NCI-H345 treated with DMSO at 0.1 percent for 48 hours (cell line): ENCODE results near the gene SCRN3.
"Not testable (repeated sequence)": the region's sequence is repeated elsewhere in the genome, so short reads cannot be mapped to it uniquely, and the experiment has no call there.

Experiments used
- DNase-seq: peaks from one replicate; lab custom pipeline; 2025; ENCODE audit not compliant: unreplicated experiment; lab: John Stamatoyannopoulos, UW

SCRN3 gene, protein sequence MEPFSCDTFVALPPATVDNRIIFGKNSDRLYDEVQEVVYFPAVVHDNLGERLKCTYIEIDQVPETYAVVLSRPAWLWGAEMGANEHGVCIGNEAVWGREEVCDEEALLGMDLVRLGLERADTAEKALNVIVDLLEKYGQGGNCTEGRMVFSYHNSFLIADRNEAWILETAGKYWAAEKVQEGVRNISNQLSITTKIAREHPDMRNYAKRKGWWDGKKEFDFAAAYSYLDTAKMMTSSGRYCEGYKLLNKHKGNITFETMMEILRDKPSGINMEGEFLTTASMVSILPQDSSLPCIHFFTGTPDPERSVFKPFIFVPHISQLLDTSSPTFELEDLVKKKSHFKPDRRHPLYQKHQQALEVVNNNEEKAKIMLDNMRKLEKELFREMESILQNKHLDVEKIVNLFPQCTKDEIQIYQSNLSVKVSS

DNA sequence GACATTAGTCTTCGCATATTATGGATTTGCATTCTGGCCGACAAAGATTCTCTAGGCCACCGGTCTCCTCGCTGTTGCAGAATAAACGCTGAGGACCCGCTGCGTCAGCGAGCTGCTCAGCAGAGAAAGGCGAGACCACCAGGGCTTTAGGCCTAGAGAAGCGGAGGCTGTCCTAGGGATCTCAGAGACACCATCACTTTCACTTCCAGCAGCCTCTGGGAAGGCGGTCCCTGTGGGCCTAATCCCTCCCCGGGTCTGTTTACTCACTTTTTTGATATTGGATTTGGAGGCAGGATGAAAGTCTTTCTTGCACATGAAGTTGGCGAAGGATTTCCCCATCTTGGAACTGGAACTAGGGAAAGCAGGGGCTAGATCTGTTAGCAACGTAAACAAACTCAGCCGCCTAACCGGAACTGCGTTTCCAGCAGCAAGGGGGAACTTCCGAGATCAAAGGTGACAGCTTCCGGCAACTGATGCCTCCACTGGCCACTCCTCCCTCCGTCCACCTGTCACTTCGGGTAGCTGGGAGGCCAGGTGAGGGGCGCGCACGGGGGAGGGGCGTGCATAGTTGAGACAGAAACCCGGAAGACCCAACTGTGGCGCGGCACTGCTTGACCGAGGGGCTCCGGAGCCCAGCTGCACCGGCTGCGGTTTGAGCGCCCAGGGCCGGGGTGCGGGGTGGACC lies at the start of gene SCRN3:
Gene SCRN3, plus strand, starts transcription at position 447 of the 685 bp plus-strand sequence. CDS start 2,554 bp downstream, outside the sequence.
- DNase-seq: peak; percentile 79

DNA sequence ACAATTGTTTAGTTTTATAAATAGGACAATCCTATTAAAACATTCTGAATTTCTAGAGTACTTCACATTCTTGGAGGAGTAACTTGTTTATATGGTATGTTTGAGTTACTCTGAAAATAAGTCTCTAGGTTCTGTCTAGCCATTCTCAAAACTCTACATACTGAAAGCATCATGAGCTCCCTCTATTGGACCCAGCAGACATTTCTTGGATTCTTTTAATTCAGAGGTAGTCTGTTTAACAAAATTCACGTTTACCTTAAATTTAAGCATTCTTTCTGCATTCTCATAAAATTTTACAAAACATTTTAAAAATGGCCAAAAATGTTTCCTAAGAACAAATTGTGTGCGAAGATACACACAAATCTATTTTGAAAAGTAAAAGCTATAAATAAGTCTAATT lies 45.5 kb upstream of the SCRN3 start:
- no peak for DNase-seq

DNA sequence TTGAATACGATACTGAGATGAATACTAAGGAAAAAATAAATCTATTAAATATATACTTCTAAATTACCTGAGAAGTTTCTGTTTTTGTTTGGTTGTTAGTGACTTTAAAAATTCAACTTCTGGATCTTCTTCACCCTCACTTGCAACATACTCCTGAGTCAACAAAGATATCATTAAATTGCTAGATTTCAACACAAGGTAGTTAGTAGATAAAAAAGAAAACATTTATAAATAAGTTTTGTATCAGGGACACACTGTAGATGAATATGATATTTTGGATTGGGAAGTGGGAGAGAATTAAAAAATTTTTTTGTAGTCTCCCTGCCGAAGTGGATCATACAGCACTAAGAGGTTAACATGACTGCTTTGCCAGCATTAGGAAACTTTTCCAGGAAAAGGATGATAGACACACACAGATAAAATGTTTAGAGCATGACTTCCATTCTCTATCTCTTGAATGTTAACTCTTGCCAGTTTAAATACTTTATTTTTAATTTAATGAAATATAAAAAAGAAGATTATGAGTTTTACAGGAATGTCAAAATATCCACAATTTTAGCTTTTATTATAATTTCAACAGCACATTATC lies 44.8 kb upstream of the SCRN3 start:
- no peak for DNase-seq

DNA sequence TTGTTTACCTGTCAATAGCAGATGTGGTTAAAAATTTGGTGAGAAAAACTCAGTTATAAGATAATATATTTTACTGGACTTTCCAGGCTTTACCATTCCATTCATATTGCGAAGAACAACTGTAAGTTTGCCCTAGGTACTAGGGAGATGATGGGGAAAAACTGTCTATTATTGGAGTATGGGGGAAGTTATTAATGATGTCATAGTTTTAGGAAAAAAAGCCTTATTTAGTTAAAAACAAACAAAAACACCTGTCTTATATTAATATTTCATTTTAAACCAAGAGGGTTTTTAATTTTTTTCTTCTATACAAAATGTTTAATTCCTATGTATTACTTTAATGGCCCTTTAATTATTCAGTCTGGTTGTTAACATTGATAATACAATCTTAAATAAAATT lies 42.5 kb upstream of the SCRN3 start:
- DNase-seq: no peak

DNA sequence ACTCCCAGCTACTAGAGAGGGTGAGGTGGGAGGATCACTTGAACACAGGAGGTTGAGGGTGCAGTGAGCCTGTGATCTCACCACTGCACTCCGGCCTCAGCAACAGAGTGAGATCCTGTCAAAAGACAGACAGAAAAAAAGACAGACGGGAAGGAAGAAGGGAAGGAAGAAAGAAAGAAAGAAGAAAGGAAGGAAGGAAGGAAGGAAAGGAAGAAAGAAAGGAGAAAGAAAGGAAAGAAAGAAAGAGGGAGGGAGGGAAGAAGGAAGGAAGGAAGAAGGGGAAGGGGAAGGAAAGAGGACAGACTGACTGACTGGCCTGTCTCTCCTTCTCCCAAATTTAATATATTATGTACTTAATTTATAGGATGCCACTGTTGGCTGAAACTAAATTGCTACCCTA lies 39.2 kb upstream of the SCRN3 start:
- DNase-seq: no peak

DNA sequence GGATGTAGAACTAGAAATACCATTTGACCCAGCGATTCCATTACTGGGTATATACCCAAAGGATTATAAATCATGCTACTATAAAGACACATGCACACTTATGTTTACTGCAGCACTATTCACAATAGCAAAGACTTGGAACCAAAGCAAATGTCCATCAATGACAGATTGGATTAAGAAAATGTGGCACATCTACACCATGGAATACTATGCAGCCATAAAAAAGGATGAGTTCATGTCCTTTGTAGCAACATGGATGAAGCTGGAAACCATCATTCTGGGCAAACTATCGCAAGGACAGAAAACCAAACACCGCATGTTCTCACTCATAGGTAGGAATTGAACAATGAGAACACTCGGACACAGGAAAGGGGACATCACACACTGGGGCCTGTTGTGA lies 35.9 kb upstream of the SCRN3 start:
- DNase-seq: not testable (repeated sequence)

DNA sequence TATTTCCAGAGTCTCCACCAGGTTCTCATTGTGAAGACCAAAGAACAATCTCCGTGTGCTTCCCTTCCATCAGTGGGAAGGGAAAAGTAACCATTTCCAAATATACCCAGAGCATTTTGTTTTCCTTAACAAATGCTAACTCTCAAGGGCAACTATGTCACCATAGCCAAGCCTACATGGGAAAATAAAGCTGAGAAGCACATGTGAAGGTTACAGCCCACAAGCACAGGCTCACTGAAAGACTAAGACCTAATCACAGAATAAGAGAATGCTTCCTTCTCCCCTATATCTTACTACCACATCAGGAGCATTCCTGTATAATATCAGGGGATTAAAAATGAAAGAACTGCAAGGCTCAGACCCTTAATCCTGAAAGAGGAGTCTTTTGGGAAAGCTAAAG lies 32.6 kb upstream of the SCRN3 start:
- DNase-seq: no peak

DNA sequence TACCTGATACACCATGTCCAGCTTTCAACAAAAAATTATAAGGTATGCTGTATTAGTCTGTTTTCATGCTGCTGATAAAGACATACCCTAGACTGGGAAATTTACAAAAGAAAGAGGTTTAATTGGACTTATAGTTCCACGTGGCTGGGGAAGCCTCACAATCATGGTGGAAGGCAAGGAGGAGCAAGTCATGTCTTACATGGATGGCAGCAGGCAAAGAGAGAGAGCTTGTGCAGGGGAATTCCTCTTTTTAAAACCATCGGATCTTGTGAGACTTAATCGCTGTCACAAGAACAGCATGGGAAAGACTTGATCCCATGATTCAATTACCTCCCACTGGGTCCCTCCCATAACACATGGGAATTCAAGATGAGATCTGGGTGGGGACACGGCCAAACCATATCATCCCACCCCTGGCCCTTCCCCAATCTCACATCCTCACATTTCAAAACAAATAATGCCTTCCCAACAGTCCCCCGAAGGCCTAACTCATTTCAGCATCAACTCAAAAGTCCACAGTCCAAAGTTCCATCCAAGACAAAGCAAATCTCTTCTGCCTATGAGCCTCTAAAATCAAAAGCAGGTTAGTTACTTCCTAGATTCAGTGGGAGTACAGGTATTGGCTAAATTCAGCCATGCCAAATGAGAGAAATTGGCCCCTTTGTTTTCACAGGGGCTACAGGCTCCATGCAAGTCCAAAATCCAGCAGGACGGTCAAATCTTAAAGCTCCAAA lies 31.9 kb upstream of the SCRN3 start:
- DNase-seq: not testable (repeated sequence)

DNA sequence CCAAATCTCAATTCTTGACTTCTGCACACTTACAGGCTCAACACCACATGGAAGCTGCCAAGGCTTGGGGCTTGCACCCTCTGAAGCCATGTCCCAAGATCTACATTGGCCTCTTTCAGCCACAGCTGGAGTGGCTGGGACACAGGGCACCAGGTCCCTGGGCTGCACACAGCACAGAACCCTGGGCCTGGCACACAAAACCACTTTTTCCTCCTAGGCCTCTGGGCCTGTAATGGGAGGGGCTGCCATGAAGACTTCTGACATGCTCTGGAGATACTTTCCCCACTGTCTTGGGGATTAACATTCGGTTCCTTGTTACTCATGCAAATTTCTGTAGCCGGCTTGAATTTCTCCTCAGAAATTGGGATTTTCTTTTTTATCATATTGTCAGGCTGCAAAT lies 30.9 kb upstream of the SCRN3 start:
- DNase-seq: no peak

DNA sequence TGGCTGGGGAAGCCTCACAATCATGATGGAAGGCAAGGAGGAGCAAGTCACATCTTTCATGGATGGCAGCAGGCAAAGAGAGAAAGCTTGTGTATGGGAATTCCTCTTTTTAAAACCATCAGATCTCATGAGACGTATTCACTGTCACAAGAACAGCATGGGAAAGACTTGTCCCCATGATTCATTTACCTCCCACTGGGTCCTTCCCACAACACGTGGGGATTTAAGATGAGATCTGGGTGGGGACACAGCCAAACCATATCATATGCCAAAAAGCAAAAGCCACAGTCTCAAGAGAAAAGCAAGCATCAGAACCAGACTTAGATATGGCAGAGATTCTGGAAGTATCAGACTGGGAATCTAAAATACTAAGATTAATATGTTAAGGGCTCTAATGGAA lies 30.0 kb upstream of the SCRN3 start:
- DNase-seq: no peak

DNA sequence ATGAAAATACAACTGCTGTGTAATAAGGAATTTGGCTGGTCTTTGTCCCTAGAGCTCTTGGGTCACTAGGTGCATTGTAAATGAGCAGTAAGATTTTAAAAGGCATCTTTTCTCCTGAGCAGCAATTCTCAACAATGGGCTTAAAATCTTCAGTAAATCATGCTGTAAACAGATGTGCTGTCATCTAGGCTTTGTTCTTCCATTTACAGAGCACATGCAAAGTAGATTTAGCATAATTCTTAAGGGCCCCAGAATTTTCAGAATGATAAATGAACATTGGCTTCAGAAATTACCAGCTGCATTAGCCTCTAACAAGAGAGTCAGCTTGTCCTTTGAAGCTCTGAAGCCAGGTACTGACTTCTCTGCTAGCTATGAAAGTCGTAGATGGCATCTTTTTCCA lies 26.8 kb upstream of the SCRN3 start:
- no peak for DNase-seq

DNA sequence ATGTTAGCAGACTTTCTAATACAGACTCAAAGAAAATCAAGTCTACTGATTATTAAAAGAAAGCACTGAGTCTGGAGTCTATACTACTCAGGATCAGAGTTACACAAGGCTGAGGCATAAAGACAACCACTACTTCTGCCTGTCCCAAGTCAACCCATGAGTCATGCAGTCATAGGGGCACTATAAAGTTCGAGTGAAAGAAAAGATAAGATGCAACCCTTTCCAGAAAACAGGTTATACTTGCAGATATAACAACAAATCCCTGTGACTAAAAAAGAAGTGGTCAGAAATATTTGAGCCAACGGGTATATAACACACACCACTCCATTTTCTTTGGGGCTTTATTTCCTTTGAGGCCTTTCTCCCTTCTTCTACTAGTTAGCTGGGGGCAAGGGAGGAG lies 18.6 kb upstream of the SCRN3 start:
- DNase-seq: no peak

DNA sequence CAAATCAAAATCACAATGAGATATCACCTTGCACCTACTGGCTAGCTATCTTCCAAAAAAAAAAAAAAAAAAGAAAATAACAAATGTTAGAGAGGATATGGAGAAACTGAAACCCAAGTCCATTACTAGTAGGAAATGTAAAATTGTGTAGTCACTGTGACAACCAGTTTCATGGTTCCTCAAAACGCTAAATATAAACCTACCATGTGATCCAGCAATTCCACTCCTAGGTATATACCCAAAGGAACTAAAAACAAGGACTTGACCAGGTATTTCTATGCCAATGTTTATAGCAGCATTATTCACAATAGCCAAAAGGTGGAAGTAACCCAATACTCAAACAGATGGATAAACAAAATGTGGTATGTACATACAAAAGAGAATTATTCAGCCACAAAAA lies 11.7 kb upstream of the SCRN3 start:
- no peak for DNase-seq

DNA sequence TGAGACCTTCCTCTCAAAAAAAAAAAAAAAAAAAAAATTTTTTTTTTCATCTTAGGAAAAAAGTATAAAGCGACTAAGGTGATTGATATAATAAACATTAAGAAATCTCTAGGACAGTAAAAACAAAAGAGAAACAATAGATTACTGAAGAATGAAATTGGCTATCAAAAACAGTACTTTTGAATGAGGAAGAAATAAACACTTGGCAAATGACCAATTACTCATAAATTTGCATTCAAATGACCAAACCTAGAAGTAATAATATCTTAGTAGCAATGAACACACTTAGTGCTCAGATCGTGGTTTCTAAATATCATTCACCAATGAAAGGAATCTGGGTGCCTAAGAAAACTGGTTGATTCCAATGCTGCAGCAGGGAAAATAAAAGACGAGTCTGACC lies 10.3 kb upstream of the SCRN3 start:
- DNase-seq: no peak

DNA sequence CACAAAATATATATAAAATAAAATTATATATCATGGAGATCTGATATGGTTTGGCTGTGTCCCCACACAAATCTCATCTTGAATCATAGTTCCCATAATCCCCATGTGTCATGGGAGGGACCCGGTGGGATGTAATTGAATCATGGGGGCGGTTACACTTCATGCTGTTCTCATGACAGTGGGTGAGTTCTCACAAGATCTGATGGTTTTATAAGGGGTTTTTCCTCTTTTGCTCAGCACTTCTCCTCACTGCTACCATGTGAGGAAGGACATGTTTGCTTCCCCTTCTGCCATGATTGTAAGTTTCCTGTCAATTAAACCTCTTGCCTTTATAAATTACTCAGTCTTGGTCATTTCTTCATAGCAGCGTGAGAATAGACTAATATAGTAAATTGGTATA lies 6.8 kb upstream of the SCRN3 start:
- DNase-seq: not testable (repeated sequence)

DNA sequence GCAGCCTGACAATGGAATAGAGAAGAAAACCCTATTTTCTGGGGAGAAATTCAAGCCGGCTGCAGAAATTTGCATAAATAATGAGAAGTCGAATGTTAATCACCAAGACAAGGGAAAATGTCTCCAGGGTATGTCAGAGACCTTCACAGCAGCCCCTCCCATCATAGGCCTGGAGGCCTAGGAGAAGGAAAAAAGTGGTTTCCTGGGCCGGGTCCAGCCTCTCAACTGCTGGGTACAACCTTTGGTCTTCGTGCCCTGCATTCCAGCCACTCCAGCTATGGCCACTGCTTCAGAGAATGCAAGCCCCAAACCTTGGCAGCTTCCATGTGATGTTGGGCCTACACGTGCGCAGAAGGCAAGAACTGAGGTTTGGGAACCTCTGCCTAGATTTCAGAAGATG lies 6.0 kb upstream of the SCRN3 start:
- DNase-seq: no peak

DNA sequence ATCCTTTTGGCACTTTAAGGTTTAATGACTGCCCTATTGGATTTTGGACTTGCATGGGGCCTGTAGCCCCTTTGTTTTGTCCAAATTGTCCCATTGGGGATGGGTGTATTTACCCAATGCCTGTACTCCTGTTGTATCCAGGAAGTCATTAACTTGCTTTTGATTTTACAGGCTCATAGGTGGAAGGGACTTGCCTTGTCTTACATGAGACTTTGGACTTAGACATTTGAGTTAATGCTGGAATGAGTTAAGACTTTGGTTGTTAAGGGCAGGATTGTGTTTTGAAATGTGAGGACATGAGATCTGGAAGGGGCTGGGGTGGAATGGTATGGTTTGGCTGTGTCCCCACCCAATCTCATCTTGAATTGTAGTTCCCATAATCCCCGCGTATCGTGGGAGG lies 5.2 kb upstream of the SCRN3 start:
- DNase-seq: not testable (repeated sequence)

DNA sequence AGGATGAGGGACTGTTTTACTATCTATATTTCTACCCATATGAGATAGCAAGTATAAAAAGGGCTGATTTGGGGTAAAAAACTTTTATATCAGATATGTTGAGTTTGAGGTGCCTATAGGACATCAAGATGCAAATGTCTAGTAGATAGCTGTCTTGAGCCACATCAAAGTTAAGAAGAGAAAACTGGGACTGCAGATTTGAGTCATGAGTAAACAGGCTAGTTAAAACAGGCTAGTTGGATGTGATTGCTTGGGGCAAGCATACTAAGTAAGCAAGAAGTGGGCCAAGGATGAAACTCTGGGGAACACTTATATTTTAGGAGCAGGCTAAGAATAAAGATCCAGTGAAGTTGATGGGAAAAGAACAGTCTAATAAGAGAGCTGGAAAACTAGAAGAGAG lies 2.8 kb upstream of the SCRN3 start:
- DNase-seq: no peak

DNA sequence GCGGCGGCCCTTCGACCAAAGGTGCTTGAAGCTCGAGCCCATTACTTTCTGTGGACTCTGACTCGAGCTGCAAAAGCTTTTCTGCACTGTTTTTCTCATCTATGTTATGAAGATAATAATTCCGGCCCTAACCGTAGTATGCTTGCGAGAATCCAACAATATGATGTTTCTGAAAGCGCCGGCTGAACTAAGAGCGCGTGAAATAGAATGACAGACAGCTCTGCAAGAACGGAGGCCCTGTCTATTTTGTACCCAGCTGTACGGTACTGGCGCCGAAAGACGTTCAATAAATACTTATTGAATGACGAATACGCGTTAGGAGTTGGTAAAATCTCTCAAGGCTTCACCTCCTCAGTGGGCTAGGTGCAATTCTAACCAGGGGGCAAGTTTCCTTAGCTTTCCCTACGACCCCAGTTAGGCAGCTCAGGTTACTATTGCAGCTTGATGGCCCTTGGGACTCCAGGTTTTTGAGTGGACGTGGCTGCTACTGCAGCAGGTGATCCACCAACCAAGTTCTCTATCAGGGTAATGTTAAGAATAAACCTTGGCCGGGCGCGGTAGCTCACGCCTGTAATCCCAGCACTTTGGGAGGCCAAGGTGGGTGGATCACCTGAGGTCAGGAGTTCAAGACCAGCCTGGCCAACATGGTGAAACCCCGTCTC lies 570 bp downstream of the SCRN3 start:
- DNase-seq: peak; percentile 27

DNA sequence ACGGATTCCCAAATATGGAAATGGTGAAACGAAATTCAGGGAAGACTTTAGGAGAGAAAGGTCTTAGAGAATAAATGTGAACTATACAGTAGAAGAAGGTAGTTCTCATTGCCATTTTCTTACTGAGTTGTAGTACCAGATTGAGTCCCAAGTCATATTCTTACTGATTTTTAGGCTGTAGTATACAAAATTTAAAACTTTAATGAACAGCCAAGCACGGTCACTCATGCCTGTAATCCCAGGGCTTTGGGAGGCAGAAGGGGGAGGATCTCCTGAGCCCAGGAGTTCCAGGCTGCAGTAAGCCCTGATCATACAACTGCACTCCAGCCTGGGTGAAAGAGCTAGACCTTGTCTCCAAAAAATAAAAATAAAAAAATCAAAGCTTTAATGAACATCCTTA lies 2.2 kb downstream of the SCRN3 start:
- DNase-seq: no peak

DNA sequence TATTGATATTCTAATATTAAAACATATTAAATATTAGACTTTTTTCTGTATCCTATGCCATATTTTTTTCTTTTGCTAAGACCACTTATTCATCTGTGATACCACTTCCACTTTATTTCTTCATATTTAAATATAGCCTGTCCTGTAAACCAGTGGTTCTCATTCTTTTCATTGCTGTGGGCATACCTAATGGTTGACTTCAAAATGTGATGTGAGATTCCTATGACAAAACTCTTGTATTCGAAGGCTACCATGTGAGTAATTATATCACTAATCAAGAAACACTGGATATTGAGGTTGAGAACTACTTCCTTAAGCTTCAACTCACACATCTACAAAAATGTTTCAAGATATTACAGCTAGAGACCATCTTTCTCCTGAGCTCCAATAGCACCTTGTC lies 3.6 kb downstream of the SCRN3 start:
- no peak for DNase-seq
